Measurements from ENCODE around the gene SLC36A2. TPM values are rescaled to one million over a fixed set of nuclear protein-coding genes. Genes with fewer than 3 reads are reported as not detected.

Gene SLC36A2
- total RNA-seq, 2 experiments from 2014 or later = not detected

DNA sequence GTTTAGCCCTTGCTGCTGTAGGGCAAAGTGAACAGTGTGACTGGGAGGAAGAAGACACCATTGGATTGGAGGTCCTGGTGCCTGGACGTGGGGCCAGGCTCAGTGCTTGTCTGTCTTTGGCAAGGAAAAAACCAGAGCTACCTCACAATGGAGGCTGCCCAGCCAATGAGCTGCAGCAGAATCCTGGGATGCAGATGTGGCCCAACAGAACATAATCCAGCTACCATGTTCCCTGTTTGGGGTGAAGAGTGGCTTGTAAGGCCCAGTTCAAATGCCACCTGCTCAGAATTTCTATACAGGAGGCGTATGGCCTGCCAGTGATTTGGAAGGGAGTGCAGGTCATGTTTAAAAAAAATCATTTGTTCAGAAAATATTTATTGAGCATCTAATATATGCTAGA is 43.7 kb downstream of the SLC36A2 start, which contains the start of gene SLC36A3:
Gene SLC36A3, minus strand, starts transcription at position 101 of the 400 bp plus-strand sequence. CDS start 412 bp downstream, outside the sequence.
- no TSS peak for BruUV-seq (replicated peaks)
- intact Hi-C loops (cut with micrococcal nuclease; ENCODE audit: unreplicated experiment) = no loop called here

DNA sequence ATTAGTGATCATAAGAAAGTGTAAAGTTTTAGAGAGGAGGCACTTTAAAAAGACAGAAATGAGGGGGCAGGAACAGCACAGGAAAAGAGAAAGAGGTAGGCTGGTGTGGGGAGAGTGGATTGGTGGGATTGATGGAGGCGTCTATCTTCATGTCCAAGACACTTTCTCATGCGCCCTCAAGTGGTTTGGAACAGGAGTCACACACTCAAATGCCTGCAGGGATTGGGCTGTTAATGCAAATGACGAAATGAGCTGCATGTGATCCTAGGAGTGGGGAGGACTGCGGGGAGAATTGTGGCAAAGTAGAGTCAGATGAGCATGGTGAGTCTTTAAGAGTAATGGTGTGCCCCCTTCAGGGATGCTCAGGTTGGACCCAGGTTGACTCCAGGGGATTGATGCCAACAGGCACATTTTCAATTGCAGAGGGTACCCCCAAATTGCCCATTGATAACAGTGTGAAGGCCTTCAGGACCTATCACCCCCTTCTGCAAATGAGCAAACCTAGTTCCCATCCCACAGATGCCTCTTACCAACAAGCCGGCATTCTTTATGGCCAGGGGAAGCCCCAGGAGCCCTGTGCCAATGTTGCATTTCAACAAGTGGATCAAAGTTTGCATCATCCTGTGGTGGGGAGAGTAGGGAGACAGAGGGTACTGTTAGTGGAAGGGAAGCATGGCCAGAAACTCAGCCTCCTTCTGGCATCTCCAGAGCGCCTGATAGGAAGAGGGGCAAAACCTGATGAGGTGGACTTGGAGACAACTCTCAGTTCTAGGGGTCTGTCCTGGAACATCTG is 49.1 kb downstream of the SLC36A2 start:
- H4K20me1 ChIP-seq (ENCODE audit: insufficient read depth, low read length) = no peaks in the 10 kb centered on the region
- H3K79me2 ChIP-seq (ENCODE audit: insufficient read depth, low read depth, low read length) = no peaks in the 10 kb centered on the region
- H3K9me2 ChIP-seq (ENCODE audit: insufficient read depth, low read length) = no peaks in the 10 kb centered on the region
- ChIA-PET CTCF (ENCODE audit: unreplicated experiment) (interaction anchor here (0.5 to 0.6 kb wide), 2 partner anchors 44 to 74 kb away, joined by 3 read pairs; partner anchors contain the start of gene CCDC69), POLR2A (no interaction called here)
- no TSS peak for BruUV-seq (replicated peaks)
- H3K4me1 ChIP-seq (ENCODE audit: insufficient read depth, low read length, poor library complexity, severe bottlenecking) = no peaks in the 10 kb centered on the region
- DNase-seq (ENCODE audit: low spot score) = peak; percentile 68
- no peak overlapping the region for H2AFZ ChIP-seq (ENCODE audit: low read length)
- H3K27ac ChIP-seq (ENCODE audit: low read depth, low read length, poor library complexity, severe bottlenecking) = no peak overlapping the region
- no peak overlapping the region for H3K4me2 ChIP-seq (ENCODE audit: low read length)
- H3K9me3 ChIP-seq (ENCODE audit: low read length) = no peaks in the 10 kb centered on the region
- intact Hi-C loops (cut with micrococcal nuclease; ENCODE audit: unreplicated experiment) = no loop called here
- H3K36me3 ChIP-seq (ENCODE audit: insufficient read depth, low read length) = no peaks in the 10 kb centered on the region
- no peak for TF ChIP-seq EZH2phosphoT487 (IDR thresholded peaks at IDR 0.05; ENCODE audit: borderline replicate concordance, low read depth, low read length)
- TF ChIP-seq, protein P1, sequence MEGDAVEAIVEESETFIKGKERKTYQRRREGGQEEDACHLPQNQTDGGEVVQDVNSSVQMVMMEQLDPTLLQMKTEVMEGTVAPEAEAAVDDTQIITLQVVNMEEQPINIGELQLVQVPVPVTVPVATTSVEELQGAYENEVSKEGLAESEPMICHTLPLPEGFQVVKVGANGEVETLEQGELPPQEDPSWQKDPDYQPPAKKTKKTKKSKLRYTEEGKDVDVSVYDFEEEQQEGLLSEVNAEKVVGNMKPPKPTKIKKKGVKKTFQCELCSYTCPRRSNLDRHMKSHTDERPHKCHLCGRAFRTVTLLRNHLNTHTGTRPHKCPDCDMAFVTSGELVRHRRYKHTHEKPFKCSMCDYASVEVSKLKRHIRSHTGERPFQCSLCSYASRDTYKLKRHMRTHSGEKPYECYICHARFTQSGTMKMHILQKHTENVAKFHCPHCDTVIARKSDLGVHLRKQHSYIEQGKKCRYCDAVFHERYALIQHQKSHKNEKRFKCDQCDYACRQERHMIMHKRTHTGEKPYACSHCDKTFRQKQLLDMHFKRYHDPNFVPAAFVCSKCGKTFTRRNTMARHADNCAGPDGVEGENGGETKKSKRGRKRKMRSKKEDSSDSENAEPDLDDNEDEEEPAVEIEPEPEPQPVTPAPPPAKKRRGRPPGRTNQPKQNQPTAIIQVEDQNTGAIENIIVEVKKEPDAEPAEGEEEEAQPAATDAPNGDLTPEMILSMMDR (conservative IDR thresholded peaks at IDR 0.05; ENCODE audit: low read length) = peak; percentile 73
- no peak overlapping the region for H3K4me3 ChIP-seq (ENCODE audit: low read depth, low read length, poor library complexity, severe bottlenecking)

More for the DNA sequence above, 43.7 kb downstream of the SLC36A2 start, which contains the start of gene SLC36A3:
- H3K9me3 ChIP-seq (ENCODE audit: low read length) = no peaks in the 10 kb centered on the region
- no peak within 1 kb of the TSS for H2AFZ ChIP-seq (ENCODE audit: low read length)
- CTCF ChIA-PET (ENCODE audit: unreplicated experiment) = no interaction called here
- no peaks in the 10 kb centered on the region for H3K79me2 ChIP-seq (ENCODE audit: insufficient read depth, low read depth, low read length)
- H3K4me3 ChIP-seq (ENCODE audit: low read depth, low read length, poor library complexity, severe bottlenecking) = no peak within 1 kb of the TSS
- no peaks in the 10 kb centered on the region for H3K4me1 ChIP-seq (ENCODE audit: insufficient read depth, low read length, poor library complexity, severe bottlenecking)
- no peaks in the 10 kb centered on the region for H4K20me1 ChIP-seq (ENCODE audit: insufficient read depth, low read length)
- H3K9me2 ChIP-seq (ENCODE audit: insufficient read depth, low read length) = no peaks in the 10 kb centered on the region
- H3K4me2 ChIP-seq (ENCODE audit: low read length) = no peak within 1 kb of the TSS
- TF ChIP-seq EZH2phosphoT487 (IDR thresholded peaks at IDR 0.05; ENCODE audit: borderline replicate concordance, low read depth, low read length) = no peak
- TF ChIP-seq, protein P1 (conservative IDR thresholded peaks at IDR 0.05; ENCODE audit: low read length) = no peak
- H3K36me3 ChIP-seq (ENCODE audit: insufficient read depth, low read length) = no peaks in the 10 kb centered on the region
- no peak within 1 kb of the TSS for H3K27ac ChIP-seq (ENCODE audit: low read depth, low read length, poor library complexity, severe bottlenecking)
- POLR2A ChIA-PET = no interaction called here
- DNase-seq (ENCODE audit: low spot score) = no peak

DNA sequence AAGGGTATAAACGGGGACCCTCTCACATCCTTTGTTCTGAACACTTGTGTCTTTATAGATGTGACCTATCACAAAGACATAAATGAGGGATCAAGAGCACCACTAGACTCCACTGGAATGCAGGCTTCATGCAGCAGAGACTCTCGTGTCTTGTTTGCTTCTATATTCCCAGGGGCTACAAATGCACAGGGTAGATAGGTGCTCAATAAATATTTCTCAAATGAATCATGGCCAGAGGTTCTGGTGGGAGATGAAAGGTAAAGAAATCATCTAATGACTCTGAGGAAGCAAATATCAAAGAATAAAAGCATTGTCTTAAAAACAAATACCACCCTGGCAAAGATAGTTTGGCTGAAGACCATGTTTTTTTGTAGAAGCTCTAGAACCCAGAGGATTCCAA is 50.4 kb downstream of the SLC36A2 start:
- H3K9me2 ChIP-seq (ENCODE audit: insufficient read depth, low read length) = no peaks in the 10 kb centered on the region
- TF ChIP-seq, protein P1 (conservative IDR thresholded peaks at IDR 0.05; ENCODE audit: low read length) = no peak
- no peak for TF ChIP-seq EZH2phosphoT487 (IDR thresholded peaks at IDR 0.05; ENCODE audit: borderline replicate concordance, low read depth, low read length)
- H3K4me2 ChIP-seq (ENCODE audit: low read length) = no peak overlapping the region
- DNase-seq (ENCODE audit: low spot score) = no peak
- ChIA-PET CTCF (ENCODE audit: unreplicated experiment) (no interaction called here), POLR2A (no interaction called here)
- H3K4me3 ChIP-seq (ENCODE audit: low read depth, low read length, poor library complexity, severe bottlenecking) = no peak overlapping the region
- intact Hi-C loops (cut with micrococcal nuclease; ENCODE audit: unreplicated experiment) = no loop called here
- no peak overlapping the region for H2AFZ ChIP-seq (ENCODE audit: low read length)
- no TSS peak for BruUV-seq (replicated peaks)
- no peaks in the 10 kb centered on the region for H3K4me1 ChIP-seq (ENCODE audit: insufficient read depth, low read length, poor library complexity, severe bottlenecking)
- no peak overlapping the region for H3K27ac ChIP-seq (ENCODE audit: low read depth, low read length, poor library complexity, severe bottlenecking)
- no peaks in the 10 kb centered on the region for H3K9me3 ChIP-seq (ENCODE audit: low read length)
- H4K20me1 ChIP-seq (ENCODE audit: insufficient read depth, low read length) = no peaks in the 10 kb centered on the region
- no peaks in the 10 kb centered on the region for H3K36me3 ChIP-seq (ENCODE audit: insufficient read depth, low read length)
- H3K79me2 ChIP-seq (ENCODE audit: insufficient read depth, low read depth, low read length) = no peaks in the 10 kb centered on the region

Data from OCI-LY7 (cell line).